HG03139 (cell line): ENCODE data around the gene EGFL6.
"Not testable (repeated sequence)": the region's sequence is repeated elsewhere in the genome, so short reads cannot be mapped to it uniquely, and the experiment has no call there.

Source experiments
- ATAC-seq: cut with Tn5 transposase; IDR thresholded peaks from one replicate; pipeline ENCODE4 v1.9.1; 2021; ENCODE audit not compliant: unreplicated experiment

The EGFL6 gene

GRCh38 chrX:13651150-13651549 lies 81.7 kb downstream of the EGFL6 start:
- ATAC-seq, result no peak

GRCh38 chrX:13652287-13652793 lies 82.9 kb downstream of the EGFL6 start:
- no peak for ATAC-seq

GRCh38 chrX:13652850-13653693 lies 83.7 kb downstream of the EGFL6 start, which contains the start of gene TCEANC:
TSS of gene TCEANC (plus strand) at chrX:13653141. CDS start at chrX:13662509, 9,368 bp downstream.
- peak; percentile 94 for ATAC-seq

- no peak for ATAC-seq
These were observed 84.7 kb downstream of the EGFL6 start for GRCh38 chrX:13654116-13654515.

GRCh38 chrX:13655674-13656073 lies 86.3 kb downstream of the EGFL6 start:
- ATAC-seq, result no peak

GRCh38 chrX:13658602-13659001 lies 89.2 kb downstream of the EGFL6 start:
- ATAC-seq, result no peak

- ATAC-seq, result no peak
These were observed 89.7 kb downstream of the EGFL6 start for GRCh38 chrX:13659063-13659462.

- no peak for ATAC-seq
These were observed 92.4 kb downstream of the EGFL6 start for GRCh38 chrX:13661735-13662288.

GRCh38 chrX:13662355-13662791 lies 93.0 kb downstream of the EGFL6 start:
- no peak for ATAC-seq

GRCh38 chrX:13664020-13664419 lies 94.6 kb downstream of the EGFL6 start:
- no peak for ATAC-seq

GRCh38 chrX:13666836-13667235 lies 97.4 kb downstream of the EGFL6 start:
- no peak for ATAC-seq

GRCh38 chrX:13667919-13668318 lies 98.5 kb downstream of the EGFL6 start:
- ATAC-seq, result no peak

GRCh38 chrX:13669246-13669737 lies 99.9 kb downstream of the EGFL6 start:
- peak; percentile 58 for ATAC-seq

- not testable (repeated sequence) for ATAC-seq
These were observed 100.4 kb downstream of the EGFL6 start for GRCh38 chrX:13669755-13670154.

GRCh38 chrX:13670197-13670596 lies 100.8 kb downstream of the EGFL6 start:
- no peak for ATAC-seq

GRCh38 chrX:13673016-13673415 lies 103.6 kb downstream of the EGFL6 start:
- no peak for ATAC-seq

GRCh38 chrX:13676885-13677284 lies 107.5 kb downstream of the EGFL6 start:
- no peak for ATAC-seq

GRCh38 chrX:13679700-13680099 lies 110.3 kb downstream of the EGFL6 start:
- ATAC-seq, result not testable (repeated sequence)

- ATAC-seq, result no peak
These were observed 112.2 kb downstream of the EGFL6 start for GRCh38 chrX:13681595-13681994.
